HepG2 (cell line): ENCODE results near the gene PDE8B. TPM values are rescaled to one million over a fixed set of nuclear protein-coding genes. Genes with fewer than 3 reads are reported as not detected.

Source experiments
- ATAC-seq: fragments of 200-7000 bp; cut with Tn5 transposase; 3 replicates; pipeline ENCODE4 v1.9.1; 2020; ENCODE audit warnings: mild to moderate bottlenecking, moderate library complexity
- BruUV-seq: library from RNA; stranded (reverse); fragments of 400-500 nt; replicated peaks from 2 replicates; lab custom pipeline; 2021; lab: Mats Ljungman, UMichigan
- CTCF ChIA-PET: fragments of 300-600 bp; formaldehyde crosslinking; extraction: SDS; loops from one replicate; lab custom pipeline; 2021; ENCODE audit warnings: low total read pairs, inconsistent platforms, low intra/inter-chr PET ratio; lab: Yijun Ruan, JAX
- POLR2A ChIA-PET: fragments of 350-600 bp; sonication (Branson Sonifier 250); formaldehyde crosslinking; loops from one replicate; lab custom pipeline; 2020; ENCODE audit warnings: antibody characterized with exemption, inconsistent platforms; lab: Yijun Ruan, JAX
- DNase-seq: peaks from one replicate; pipeline ENCODE4 v3.0.0-alpha.2; 2015; ENCODE audit warnings: low spot score
- FAIRE-seq: peaks from 3 replicates; lab custom pipeline; 2011; peaks lifted over from hg19 to GRCh38; lab: Jason Lieb, UNC
- H2AFZ ChIP-seq: one replicate; pipeline ENCODE4 v1.6.1; 2011; ENCODE audit warnings: low read length, inconsistent platforms
- H3K27ac ChIP-seq: fragments of 300-600 bp; 3 replicates; pipeline ENCODE4 v1.8.0; 2011; ENCODE audit warnings: mixed run types, mild to moderate bottlenecking, mixed read lengths, low read length, inconsistent platforms; ENCODE audit not compliant: insufficient read depth; ENCODE audit errors: extremely low read length
- H3K27me3 ChIP-seq, 2 experiments: fragments of 200-600 bp in 1 of 2; 2 replicates in 1 of 2; 3 replicates in 1 of 2; pipeline versions ENCODE4 v1.6.0 to v1.8.0; 2011; ENCODE audit warnings: low read length in 2 of 2, mild to moderate bottlenecking in 2 of 2, moderate library complexity in 2 of 2, inconsistent platforms in 1 of 2; ENCODE audit not compliant: insufficient read depth in 2 of 2, control insufficient read depth in 1 of 2
- H3K36me3 ChIP-seq, 2 experiments: fragments of 200-600 bp in 1 of 2; replicated peaks in 1 of 2; 2 replicates in 1 of 2; 3 replicates in 1 of 2; pipeline versions ENCODE4 v1.5.1 to v1.8.0; 2011; ENCODE audit warnings: low read length in 2 of 2, inconsistent platforms in 1 of 2; ENCODE audit not compliant: insufficient read depth in 2 of 2, control insufficient read depth in 1 of 2
- H3K4me1 ChIP-seq: 2 replicates; pipeline ENCODE4 v1.5.1; 2012; ENCODE audit warnings: low read length, inconsistent platforms; ENCODE audit not compliant: insufficient read depth
- H3K4me2 ChIP-seq: 2 replicates; pipeline ENCODE4 v1.6.0; 2011; ENCODE audit warnings: low read depth, low read length, inconsistent platforms
- H3K4me3 ChIP-seq, 3 experiments: fragments of 200-600 bp in 1 of 3; sonication (generic), shearing (Covaris generic) in 1 of 3; replicated peaks in 1 of 3; 2 replicates each; pipeline ENCODE4 v1.5.1; 2011 to 2016; ENCODE audit warnings: low read length in 3 of 3, inconsistent platforms in 2 of 3, low read depth in 2 of 3, mild to moderate bottlenecking in 2 of 3, control low read depth in 1 of 3, mixed read lengths in 1 of 3; ENCODE audit not compliant: insufficient read depth in 1 of 3
- H3K79me2 ChIP-seq: one replicate; pipeline ENCODE4 v1.6.1; 2011; ENCODE audit warnings: low read length, inconsistent platforms; ENCODE audit not compliant: insufficient read depth
- H3K9ac ChIP-seq: 2 replicates; pipeline ENCODE4 v1.6.0; 2011; ENCODE audit warnings: mild to moderate bottlenecking, low read depth, low read length, inconsistent platforms; ENCODE audit not compliant: insufficient read depth
- H3K9me3 ChIP-seq: 2 replicates; pipeline ENCODE4 v1.5.1; 2012; ENCODE audit warnings: mild to moderate bottlenecking, low read length
- H4K20me1 ChIP-seq: 2 replicates; pipeline ENCODE4 v1.6.0; 2011; ENCODE audit warnings: inconsistent platforms, mild to moderate bottlenecking, low read length, moderate library complexity; ENCODE audit not compliant: insufficient read depth
- ATF2 ChIP-seq: sonication (generic); formaldehyde crosslinking; IDR thresholded peaks from 2 replicates; pipeline ENCODE4 v1.4.0; 2020; ENCODE audit warnings: missing genetic modification reagents
- ERF ChIP-seq: IDR thresholded peaks from 2 replicates; pipeline ENCODE4 v1.6.1; 2018; ENCODE audit warnings: missing biosample characterization, missing genetic modification reagents
- GTF3A ChIP-seq: sonication (generic); formaldehyde crosslinking; conservative IDR thresholded peaks from 2 replicates; pipeline ENCODE4 v1.4.0; 2020; ENCODE audit warnings: mild to moderate bottlenecking, missing genetic modification reagents
- IKZF1 ChIP-seq: fragments of 450-650 bp; IDR thresholded peaks from 2 replicates; pipeline ENCODE4 v1.7.1; 2016
- PAWR ChIP-seq: sonication (generic); formaldehyde crosslinking; IDR thresholded peaks from 2 replicates; pipeline ENCODE4 v1.4.0; 2020; ENCODE audit warnings: missing genetic modification reagents, mild to moderate bottlenecking, borderline replicate concordance
- PPARG ChIP-seq: conservative IDR thresholded peaks from 2 replicates; pipeline ENCODE4 v1.6.1; 2016; ENCODE audit warnings: missing biosample characterization, missing genetic modification reagents
- RBM22 ChIP-seq: fragments of 200-400 bp; formaldehyde crosslinking; optimal IDR thresholded peaks from 2 replicates; pipeline ENCODE3; 2017; ENCODE audit warnings: mild to moderate bottlenecking, low read length, moderate library complexity
- SP5 ChIP-seq: IDR thresholded peaks from 2 replicates; pipeline ENCODE4 v1.6.1; 2016; ENCODE audit warnings: low read depth, borderline replicate concordance
- ZC3H4 ChIP-seq: sonication (generic); formaldehyde crosslinking; IDR thresholded peaks from 2 replicates; pipeline ENCODE4 v1.4.0; 2020; ENCODE audit warnings: missing genetic modification reagents, borderline replicate concordance
- ZNF263 ChIP-seq: sonication (generic); formaldehyde crosslinking; IDR thresholded peaks from 2 replicates; pipeline ENCODE4 v1.4.0; 2020; ENCODE audit warnings: missing genetic modification reagents
- ZNF317 ChIP-seq: sonication (generic); formaldehyde crosslinking; IDR thresholded peaks from 2 replicates; pipeline ENCODE4 v1.5.0; 2020; ENCODE audit warnings: mild to moderate bottlenecking, missing genetic modification reagents
- ZNF407 ChIP-seq: sonication (generic); formaldehyde crosslinking; IDR thresholded peaks from one replicate; pipeline ENCODE4 v1.5.1; 2020; ENCODE audit warnings: mild to moderate bottlenecking, missing genetic modification reagents; ENCODE audit errors: not compliant biosample characterization
- ZNF614 ChIP-seq: IDR thresholded peaks from 2 replicates; pipeline ENCODE4 v1.6.1; 2018; ENCODE audit warnings: missing biosample characterization, missing genetic modification reagents, inconsistent platforms, borderline replicate concordance
- ZNF879 ChIP-seq: sonication (generic); formaldehyde crosslinking; IDR thresholded peaks from 2 replicates; pipeline ENCODE4 v1.8.1; 2023; ENCODE audit warnings: missing genetic modification reagents
- WGBS: methylation state at CpG from one replicate; pipeline ENCODE4 v1.1.6; 2017; ENCODE audit warnings: low lambda C conversion rate; 5-methylcytosine and 5-hydroxymethylcytosine counted together
- in situ Hi-C: cut with HindIII; loops from 2 replicates; pipeline ENCODE4 v1.10.0; 2017; ENCODE audit warnings: low pct_unique_long_range_greater_than_20kb; ENCODE audit not compliant: extremely low pct_ligation_motif_present
- intact Hi-C: fragments of 100-400 bp; cut with micrococcal nuclease; formaldehyde crosslinking; loops from one replicate; pipeline ENCODE4 v1.10.0; 2022; ENCODE audit not compliant: unreplicated experiment
- polyA plus RNA-seq, 8 experiments: library from polyadenylated mRNA; depleted of rRNA in 3 of 8; stranded (reverse) in 7 of 8; unstranded in 1 of 8; fragments of >200 nt; fragmentation: Illumina TruSeq in 4 of 8; extraction: Trizol in 4 of 8; gene quantifications; 2 replicates each; pipeline versions ENCODE4 v1.2.1 to v1.2.3, GENCODE V29; 2011 to 2016; ENCODE audit warnings: low read depth in 4 of 8, missing spikeins in 1 of 8, mixed read lengths in 1 of 8; ENCODE audit not compliant: insufficient read depth in 1 of 8
- total RNA-seq, 5 experiments: library from RNA; depleted of rRNA; stranded (reverse); fragments of >200 nt; fragmentation: Illumina TruSeq; extraction: Trizol; gene quantifications; 2 replicates each; pipeline ENCODE4 v1.2.3, GENCODE V29; 2016; ENCODE audit warnings: low read depth in 1 of 5

PDE8B gene
- total and polyA plus RNA-seq, 2 of the 13 experiments (the other 11 are each of a cell fraction or from before 2014, with no cell fraction given) = 0.07 TPM; not detected in 1

- intact Hi-C loops = no loop called here
Observed at GRCh38 chr5:77391240-77391765, 180.8 kb downstream of the PDE8B start.

More at GRCh38 chr5:77391240-77391765, 180.8 kb downstream of the PDE8B start:
- WGBS = 67% methylated on average over 8 of the region's 10 CpGs
- POLR2A ChIA-PET = no interaction called here
- Histone ChIP-seq H3K9me3 (no peaks in the 10 kb centered on the region), H4K20me1 (no peaks in the 10 kb centered on the region), H3K9ac (no peak overlapping the region), H3K36me3 (no peaks in the 10 kb centered on the region), H3K79me2 (no peaks in the 10 kb centered on the region), H3K4me1 (peaks cover 31% of the 10 kb centered on the region)
- no TSS peak for BruUV-seq
- TF ChIP-seq ZNF317 (no peak), RBM22 (no peak), PAWR (CRISPR knock-in tag) (no peak), ZNF263 (CRISPR knock-in tag) (no peak), SP5 (CRISPR knock-in tag) (no peak), GTF3A (CRISPR knock-in tag) (no peak), IKZF1 (no peak), ZNF407 (CRISPR knock-in tag) (no peak), ZNF879 (CRISPR knock-in tag) (no peak), PPARG (CRISPR knock-in tag) (no peak), ZC3H4 (CRISPR knock-in tag) (no peak), ERF (no peak), ATF2 (no peak), ZNF614 (CRISPR knock-in tag) (no peak)
- TF ChIP-seq, all 625 proteins: peak for 0
- H3K27ac ChIP-seq = no peak overlapping the region
- CTCF ChIA-PET = no interaction called here
- no peak overlapping the region for H3K4me2 ChIP-seq
- no peak for ATAC-seq
- no peak for FAIRE-seq
- H3K4me3 ChIP-seq = no peak overlapping the region
- no peak for DNase-seq
- in situ Hi-C loops = no loop called here
- H2AFZ ChIP-seq = no peak overlapping the region
- H3K27me3 ChIP-seq = peaks cover 0 to 3% of the 10 kb centered on the region in 2 experiments; a peak in 1 of 5 replicates
